K562 (cell line): ENCODE results near the gene BRD3OS. TPM values are rescaled to one million over a fixed set of nuclear protein-coding genes. Genes with fewer than 3 reads are reported as not detected.

ENCODE experiments used
- BMI1 ChIP-seq: fragments of 150-350 bp; IDR thresholded peaks from 2 replicates; pipeline ENCODE4 v1.6.1; 2014; ENCODE audit warnings: low read length
- CC2D1A ChIP-seq: fragments of 450-650 bp; IDR thresholded peaks from 2 replicates; pipeline ENCODE4 v1.6.1; 2017; ENCODE audit warnings: mild to moderate bottlenecking
- DEAF1 ChIP-seq: fragments of 450-650 bp; formaldehyde crosslinking; IDR thresholded peaks from 2 replicates; pipeline ENCODE4 v1.4.0; 2020; ENCODE audit warnings: mild to moderate bottlenecking, moderate library complexity
- DIDO1 ChIP-seq: fragments of 450-650 bp; IDR thresholded peaks from 2 replicates; pipeline ENCODE4 v1.6.1; 2016; ENCODE audit warnings: low read depth, missing biosample characterization, missing genetic modification characterization
- HDAC6 ChIP-seq: IDR thresholded peaks from 2 replicates; pipeline ENCODE4 v1.6.1; 2012; ENCODE audit warnings: low read depth, mild to moderate bottlenecking, control low read depth, inconsistent platforms, low read length, moderate library complexity
- HMG20B ChIP-seq: fragments of 250-450 bp; sonication (Bioruptor Pico); IDR thresholded peaks from 2 replicates; pipeline ENCODE4 v1.5.0; 2021; ENCODE audit warnings: mild to moderate bottlenecking
- MYC ChIP-seq, 2 experiments: fragments of 250-450 bp in 1 of 2; sonication (Bioruptor Pico) in 1 of 2; IDR thresholded peaks; 2 replicates each; pipeline versions ENCODE4 v1.5.1 to v1.6.1; 2012 to 2021; ENCODE audit warnings: low read depth in 2 of 2, borderline replicate concordance in 1 of 2, improper control_type of control experiment in 1 of 2, low read length in 1 of 2, mild to moderate bottlenecking in 1 of 2, moderate library complexity in 1 of 2
- PHB2 ChIP-seq: fragments of 450-650 bp; IDR thresholded peaks from 2 replicates; pipeline ENCODE4 v1.6.1; 2017; ENCODE audit warnings: low read depth
- PTRF ChIP-seq: fragments of 450-650 bp; IDR thresholded peaks from 2 replicates; pipeline ENCODE4 v1.6.1; 2016; ENCODE audit warnings: mild to moderate bottlenecking, missing genetic modification characterization, missing compliant biosample characterization
- SIN3B ChIP-seq: fragments of 450-650 bp; IDR thresholded peaks from 2 replicates; pipeline ENCODE4 v1.6.1; 2017; ENCODE audit warnings: low read depth, mild to moderate bottlenecking, moderate library complexity
- SMARCB1 ChIP-seq: IDR thresholded peaks from 2 replicates; pipeline ENCODE4 v1.6.1; 2011; ENCODE audit warnings: improper control_type of control experiment, low read depth; ENCODE audit not compliant: insufficient read length
- SPI1 ChIP-seq: IDR thresholded peaks from 2 replicates; pipeline ENCODE4 v1.6.1; 2011; ENCODE audit warnings: low read depth, low read length, control low read depth, borderline replicate concordance
- polyA plus RNA-seq, 8 experiments: library from polyadenylated mRNA; depleted of rRNA in 4 of 8; stranded (reverse) in 5 of 8; unstranded in 3 of 8; fragments of >200 nt; fragmentation: Nextera tagmentation in 2 of 8; fragmentation: Illumina TruSeq in 1 of 8; extraction: Ambion mirVana in 2 of 8; extraction: Trizol in 1 of 8; gene quantifications; 2 replicates each; pipeline versions ENCODE4 v1.2.1 to v1.2.3, GENCODE V29; 2011 to 2014; ENCODE audit warnings: inconsistent platforms in 1 of 8, missing spikeins in 1 of 8
- total RNA-seq, 7 experiments: library from RNA; depleted of rRNA in 6 of 7; stranded (reverse); fragments of >200 nt in 6 of 7; fragmentation: Illumina TruSeq in 2 of 7; extraction: Trizol in 2 of 7; gene quantifications; 2 replicates each; pipeline versions ENCODE4 v1.2.1 to v1.2.3, GENCODE V29; 2011 to 2021; ENCODE audit warnings: low replicate concordance in 1 of 7
- TF ChIP-seq, protein P1 (sequence below): fragments of 450-650 bp; IDR thresholded peaks from 2 replicates; pipeline ENCODE4 v1.6.1; 2016; ENCODE audit warnings: low read depth
- TF ChIP-seq, protein P2 (sequence below): fragments of 450-650 bp; formaldehyde crosslinking; IDR thresholded peaks from 2 replicates; pipeline ENCODE4 v1.4.0; 2020; ENCODE audit warnings: mild to moderate bottlenecking, moderate library complexity

Gene BRD3OS
- total and polyA plus RNA-seq, 9 of the 15 experiments (the other 6 are each of a cell fraction or from before 2014, with no cell fraction given) = 1.1 to 8.7 (median 5.9) TPM

GRCh38 chr9:134024828-134025605 is at the start of gene BRD3OS (continued):
- TF ChIP-seq, protein P1, sequence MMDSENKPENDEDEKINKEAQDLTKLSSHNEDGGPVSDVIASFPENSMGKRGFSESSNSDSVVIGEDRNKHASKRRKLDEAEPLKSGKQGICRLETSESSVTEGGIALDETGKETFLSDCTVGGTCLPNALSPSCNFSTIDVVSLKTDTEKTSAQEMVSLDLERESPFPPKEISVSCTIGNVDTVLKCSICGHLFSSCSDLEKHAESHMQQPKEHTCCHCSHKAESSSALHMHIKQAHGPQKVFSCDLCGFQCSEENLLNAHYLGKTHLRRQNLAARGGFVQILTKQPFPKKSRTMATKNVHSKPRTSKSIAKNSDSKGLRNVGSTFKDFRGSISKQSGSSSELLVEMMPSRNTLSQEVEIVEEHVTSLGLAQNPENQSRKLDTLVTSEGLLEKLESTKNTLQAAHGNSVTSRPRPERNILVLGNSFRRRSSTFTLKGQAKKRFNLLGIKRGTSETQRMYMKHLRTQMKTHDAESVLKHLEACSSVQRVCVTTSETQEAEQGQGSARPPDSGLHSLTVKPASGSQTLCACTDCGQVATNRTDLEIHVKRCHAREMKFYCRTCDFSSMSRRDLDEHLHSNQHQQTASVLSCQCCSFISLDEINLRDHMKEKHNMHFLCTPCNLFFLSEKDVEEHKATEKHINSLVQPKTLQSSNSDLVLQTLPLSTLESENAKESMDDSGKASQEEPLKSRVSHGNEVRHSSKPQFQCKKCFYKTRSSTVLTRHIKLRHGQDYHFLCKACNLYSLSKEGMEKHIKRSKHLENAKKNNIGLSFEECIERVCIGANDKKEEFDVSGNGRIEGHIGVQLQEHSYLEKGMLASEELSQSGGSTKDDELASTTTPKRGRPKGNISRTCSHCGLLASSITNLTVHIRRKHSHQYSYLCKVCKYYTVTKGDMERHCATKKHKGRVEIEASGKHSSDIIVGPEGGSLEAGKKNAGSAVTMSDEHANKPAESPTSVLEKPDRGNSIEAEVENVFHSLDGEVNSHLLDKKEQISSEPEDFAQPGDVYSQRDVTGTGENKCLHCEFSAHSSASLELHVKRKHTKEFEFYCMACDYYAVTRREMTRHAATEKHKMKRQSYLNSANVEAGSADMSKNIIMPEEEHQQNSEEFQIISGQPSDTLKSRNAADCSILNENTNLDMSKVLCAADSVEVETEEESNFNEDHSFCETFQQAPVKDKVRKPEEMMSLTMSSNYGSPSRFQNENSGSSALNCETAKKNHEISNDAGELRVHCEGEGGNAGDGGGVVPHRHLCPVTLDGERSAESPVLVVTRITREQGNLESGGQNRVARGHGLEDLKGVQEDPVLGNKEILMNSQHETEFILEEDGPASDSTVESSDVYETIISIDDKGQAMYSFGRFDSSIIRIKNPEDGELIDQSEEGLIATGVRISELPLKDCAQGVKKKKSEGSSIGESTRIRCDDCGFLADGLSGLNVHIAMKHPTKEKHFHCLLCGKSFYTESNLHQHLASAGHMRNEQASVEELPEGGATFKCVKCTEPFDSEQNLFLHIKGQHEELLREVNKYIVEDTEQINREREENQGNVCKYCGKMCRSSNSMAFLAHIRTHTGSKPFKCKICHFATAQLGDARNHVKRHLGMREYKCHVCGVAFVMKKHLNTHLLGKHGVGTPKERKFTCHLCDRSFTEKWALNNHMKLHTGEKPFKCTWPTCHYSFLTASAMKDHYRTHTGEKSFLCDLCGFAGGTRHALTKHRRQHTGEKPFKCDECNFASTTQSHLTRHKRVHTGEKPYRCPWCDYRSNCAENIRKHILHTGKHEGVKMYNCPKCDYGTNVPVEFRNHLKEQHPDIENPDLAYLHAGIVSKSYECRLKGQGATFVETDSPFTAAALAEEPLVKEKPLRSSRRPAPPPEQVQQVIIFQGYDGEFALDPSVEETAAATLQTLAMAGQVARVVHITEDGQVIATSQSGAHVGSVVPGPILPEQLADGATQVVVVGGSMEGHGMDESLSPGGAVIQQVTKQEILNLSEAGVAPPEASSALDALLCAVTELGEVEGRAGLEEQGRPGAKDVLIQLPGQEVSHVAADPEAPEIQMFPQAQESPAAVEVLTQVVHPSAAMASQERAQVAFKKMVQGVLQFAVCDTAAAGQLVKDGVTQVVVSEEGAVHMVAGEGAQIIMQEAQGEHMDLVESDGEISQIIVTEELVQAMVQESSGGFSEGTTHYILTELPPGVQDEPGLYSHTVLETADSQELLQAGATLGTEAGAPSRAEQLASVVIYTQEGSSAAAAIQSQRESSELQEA = no peak
- TF ChIP-seq PHB2 (0 out of 2 replicates have a peak, but pooled peaks have one; percentile 19), HDAC6 (no peak), HMG20B (CRISPR knock-in tag) (no peak), MYC (IDR thresholded peaks at IDR 0.05; ENCODE audit: low read depth, low read length) (peak; percentile 58), MYC (CRISPR knock-in tag; IDR thresholded peaks at IDR 0.05; ENCODE audit: borderline replicate concordance, low read depth) (no peak), SIN3B (peak; percentile 39; the same call in 1 of the 2 replicates), DIDO1 (tag) (no peak), CC2D1A (peak; percentile 63; the same call in 1 of the 2 replicates), BMI1 (peak; percentile 71; the same call in 1 of the 2 replicates), DEAF1 (CRISPR knock-in tag) (no peak), PTRF (tag) (no peak), SMARCB1 (no peak), SPI1 (0 out of 2 replicates have a peak, but pooled peaks have one; percentile 20)
- TF ChIP-seq, protein P2, sequence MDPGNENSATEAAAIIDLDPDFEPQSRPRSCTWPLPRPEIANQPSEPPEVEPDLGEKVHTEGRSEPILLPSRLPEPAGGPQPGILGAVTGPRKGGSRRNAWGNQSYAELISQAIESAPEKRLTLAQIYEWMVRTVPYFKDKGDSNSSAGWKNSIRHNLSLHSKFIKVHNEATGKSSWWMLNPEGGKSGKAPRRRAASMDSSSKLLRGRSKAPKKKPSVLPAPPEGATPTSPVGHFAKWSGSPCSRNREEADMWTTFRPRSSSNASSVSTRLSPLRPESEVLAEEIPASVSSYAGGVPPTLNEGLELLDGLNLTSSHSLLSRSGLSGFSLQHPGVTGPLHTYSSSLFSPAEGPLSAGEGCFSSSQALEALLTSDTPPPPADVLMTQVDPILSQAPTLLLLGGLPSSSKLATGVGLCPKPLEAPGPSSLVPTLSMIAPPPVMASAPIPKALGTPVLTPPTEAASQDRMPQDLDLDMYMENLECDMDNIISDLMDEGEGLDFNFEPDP (CRISPR knock-in tag) = no peak
